Endothelial cell of umbilical vein (primary cell): ENCODE measurements around the gene PLXNA4. TPM values are rescaled to one million over a fixed set of nuclear protein-coding genes. Genes with fewer than 3 reads are reported as not detected.

Source experiments
- BruUV-seq: library from RNA; stranded (reverse); fragments of 400-500 nt; replicated peaks from 2 replicates; lab custom pipeline; 2021; lab: Mats Ljungman, UMichigan
- CTCF ChIA-PET: fragments of 300-600, 350-600 bp; sonication (Branson Sonifier 250); formaldehyde crosslinking; loops from one replicate; lab custom pipeline; 2021; ENCODE audit warnings: antibody characterized with exemption, inconsistent platforms; lab: Charles Lee
- POLR2A ChIA-PET: fragments of 300-600, 350-600 bp; sonication (Branson Sonifier 250); formaldehyde crosslinking; loops from one replicate; lab custom pipeline; 2021; ENCODE audit warnings: antibody characterized with exemption, inconsistent platforms; lab: Charles Lee
- DNase-seq: peaks from one replicate; pipeline ENCODE4 v3.0.0-alpha.2; 2011; ENCODE audit warnings: low read depth, low spot score
- FAIRE-seq: peaks from 2 replicates; lab custom pipeline; 2011; peaks lifted over from hg19 to GRCh38; lab: Jason Lieb, UNC
- H2AFZ ChIP-seq: 2 replicates; pipeline ENCODE4 v1.6.0; 2012; ENCODE audit warnings: low read depth, low read length, control low read depth, inconsistent platforms
- H3K27ac ChIP-seq: 2 replicates; pipeline ENCODE4 v1.5.1; 2011; ENCODE audit warnings: low read depth, mild to moderate bottlenecking, control low read depth, low read length, moderate library complexity; ENCODE audit not compliant: insufficient read depth
- H3K27me3 ChIP-seq, 2 experiments: 2 replicates each; pipeline versions ENCODE4 v1.6.0 to v1.6.1; 2011; ENCODE audit warnings: low read length in 2 of 2, mixed read lengths in 1 of 2; ENCODE audit not compliant: control insufficient read depth in 2 of 2, insufficient read depth in 2 of 2
- H3K36me3 ChIP-seq, 2 experiments: 2 replicates in 1 of 2; 3 replicates in 1 of 2; pipeline ENCODE4 v1.5.1; 2011; ENCODE audit warnings: low read length in 2 of 2, mild to moderate bottlenecking in 1 of 2, moderate library complexity in 1 of 2; ENCODE audit not compliant: control insufficient read depth in 2 of 2, insufficient read depth in 2 of 2; ENCODE audit errors: extremely low read depth in 1 of 2
- H3K4me1 ChIP-seq: 3 replicates; pipeline ENCODE4 v1.5.1; 2011; ENCODE audit warnings: mild to moderate bottlenecking, low read length; ENCODE audit not compliant: control insufficient read depth, insufficient read depth; ENCODE audit errors: extremely low read depth
- H3K4me2 ChIP-seq: 2 replicates; pipeline ENCODE4 v1.6.1; 2011; ENCODE audit warnings: low read length, control low read depth, mixed read lengths; ENCODE audit not compliant: insufficient read depth
- H3K4me3 ChIP-seq, 3 experiments: fragments of 200-600 bp in 1 of 3; sonication (generic), shearing (Covaris generic) in 1 of 3; replicated peaks in 1 of 3; 2 replicates each; pipeline ENCODE4 v1.5.1; 2011 to 2016; ENCODE audit warnings: control low read depth in 3 of 3, low read length in 3 of 3, mild to moderate bottlenecking in 2 of 3, inconsistent platforms in 1 of 3, low read depth in 1 of 3, moderate library complexity in 1 of 3; ENCODE audit not compliant: insufficient read depth in 1 of 3
- H3K79me2 ChIP-seq: 2 replicates; pipeline ENCODE4 v1.6.0; 2012; ENCODE audit warnings: low read length, inconsistent platforms; ENCODE audit not compliant: control insufficient read depth, insufficient read depth
- H3K9ac ChIP-seq: replicated peaks from 2 replicates; pipeline ENCODE3; 2011; ENCODE audit warnings: low read length, control low read depth; ENCODE audit not compliant: insufficient read depth; ENCODE audit errors: extremely low read depth
- H3K9me1 ChIP-seq: replicated peaks from 3 replicates; pipeline ENCODE4 v1.6.0; 2011; ENCODE audit warnings: mild to moderate bottlenecking, low read length; ENCODE audit not compliant: control insufficient read depth, insufficient read depth; ENCODE audit errors: extremely low read depth
- H3K9me3 ChIP-seq: replicated peaks from 2 replicates; pipeline ENCODE4 v1.5.1; 2012; ENCODE audit warnings: low read length, inconsistent platforms; ENCODE audit not compliant: control insufficient read depth, insufficient read depth
- H4K20me1 ChIP-seq: replicated peaks from 2 replicates; pipeline ENCODE3; 2011; ENCODE audit warnings: mild to moderate bottlenecking, low read length; ENCODE audit not compliant: control insufficient read depth, insufficient read depth; ENCODE audit errors: extremely low read depth
- CTCF ChIP-seq, 2 donors: IDR thresholded peaks; 1 replicate in 1 of 2; 2 replicates in 1 of 2; pipeline ENCODE4 v1.5.1; 2011; ENCODE audit warnings: low read length in 2 of 2, mild to moderate bottlenecking in 2 of 2, moderate library complexity in 2 of 2, control low read depth in 1 of 2, inconsistent platforms in 1 of 2, low read depth in 1 of 2; ENCODE audit not compliant: insufficient read depth in 1 of 2; ENCODE audit errors: extremely low read depth in 1 of 2
- EZH2 ChIP-seq: IDR thresholded peaks from 2 replicates; pipeline ENCODE4 v1.6.1; 2012; ENCODE audit warnings: borderline replicate concordance, low read depth, mild to moderate bottlenecking, moderate library complexity, low read length, inconsistent platforms; ENCODE audit not compliant: severe bottlenecking
- FOS ChIP-seq: IDR thresholded peaks from 2 replicates; pipeline ENCODE4 v1.6.1; 2011; ENCODE audit warnings: mild to moderate bottlenecking, low read length, moderate library complexity, borderline replicate concordance; ENCODE audit not compliant: insufficient read depth
- GATA2 ChIP-seq: IDR thresholded peaks from 2 replicates; pipeline ENCODE4 v1.7.0; 2011; ENCODE audit warnings: low read depth, mild to moderate bottlenecking, moderate library complexity, mixed read lengths, low read length; ENCODE audit not compliant: insufficient read length, insufficient read depth
- JUN ChIP-seq: IDR thresholded peaks from 2 replicates; pipeline ENCODE4 v1.6.1; 2011; ENCODE audit warnings: borderline replicate concordance, low read depth; ENCODE audit not compliant: insufficient read length, insufficient read depth
- MYC ChIP-seq: IDR thresholded peaks from one replicate; pipeline ENCODE4 v1.6.1; 2011; ENCODE audit warnings: mild to moderate bottlenecking, low read depth, low read length
- POLR2A ChIP-seq: IDR thresholded peaks from 2 replicates; pipeline ENCODE4 v1.6.1; 2012; ENCODE audit warnings: low read depth, mild to moderate bottlenecking, control low read depth, low read length
- POLR2AphosphoS5 ChIP-seq: IDR thresholded peaks from 2 replicates; pipeline ENCODE4 v1.6.1; 2012; ENCODE audit warnings: low read depth, mild to moderate bottlenecking, control low read depth, low read length, moderate library complexity; ENCODE audit not compliant: insufficient read depth
- dilution Hi-C: fragments of 300-500 bp; cut with MboI; formaldehyde crosslinking; loops from one replicate; pipeline ENCODE4 v1.15.0; 2019; ENCODE audit warnings: low sequenced_read_pairs; ENCODE audit not compliant: extremely low pct_ligation_motif_present
- intact Hi-C: fragments of 100-400 bp; cut with micrococcal nuclease; formaldehyde crosslinking; loops from one replicate; pipeline ENCODE4 v1.10.0; 2022
- polyA plus RNA-seq, 4 experiments: library from polyadenylated mRNA; depleted of rRNA in 3 of 4; stranded (reverse) in 3 of 4; unstranded in 1 of 4; fragments of >200 nt; gene quantifications; 2 replicates each; pipeline versions ENCODE4 v1.2.1 to v1.2.3, GENCODE V29; 2011 to 2012; ENCODE audit warnings: missing spikeins in 1 of 4
- total RNA-seq: library from RNA; stranded (reverse); gene quantifications from 2 replicates; pipeline ENCODE4 v1.2.3, GENCODE V29; 2021
- TF ChIP-seq, protein P1 (sequence below): IDR thresholded peaks from 2 replicates; pipeline ENCODE4 v1.6.1; 2011; ENCODE audit not compliant: insufficient read depth, insufficient read length

The PLXNA4 gene
- total and polyA plus RNA-seq, 2 donors (not counting 3 experiments of a cell fraction or from before 2014, with no cell fraction given), result 12.1 to 20.4 TPM

- Histone ChIP-seq H3K36me3 (peaks cover 0 to 2% of the 10 kb centered on the region in 2 experiments), H3K4me2 (no peak overlapping the region), H3K27ac (no peak overlapping the region), H3K9me1 (no peaks in the 10 kb centered on the region), H4K20me1 (no peaks in the 10 kb centered on the region), H3K27me3 (no peaks in the 10 kb centered on the region), H3K79me2 (no peaks in the 10 kb centered on the region), H3K4me1 (peaks cover 18% of the 10 kb centered on the region), H3K4me3 (no peak overlapping the region), H2AFZ (no peak overlapping the region), H3K9ac (no peak overlapping the region), H3K9me3 (no peaks in the 10 kb centered on the region)
- POLR2A ChIA-PET, result no interaction called here
- FAIRE-seq, result no peak
- intact Hi-C loops, result no loop called here
- CTCF ChIA-PET, result interaction anchor here (1.0 to 1.3 kb wide), 3 partner anchors 12 to 192 kb away, joined by 3 read pairs; no protein-coding TSS in a partner anchor
- TF ChIP-seq JUN, result no peak
- dilution Hi-C loops, result no loop called here
- BruUV-seq, result no TSS peak
- DNase-seq, result no peak
These were observed 187.6 kb downstream of the PLXNA4 start for GRCh38 chr7:132388688-132389087.

DNA sequence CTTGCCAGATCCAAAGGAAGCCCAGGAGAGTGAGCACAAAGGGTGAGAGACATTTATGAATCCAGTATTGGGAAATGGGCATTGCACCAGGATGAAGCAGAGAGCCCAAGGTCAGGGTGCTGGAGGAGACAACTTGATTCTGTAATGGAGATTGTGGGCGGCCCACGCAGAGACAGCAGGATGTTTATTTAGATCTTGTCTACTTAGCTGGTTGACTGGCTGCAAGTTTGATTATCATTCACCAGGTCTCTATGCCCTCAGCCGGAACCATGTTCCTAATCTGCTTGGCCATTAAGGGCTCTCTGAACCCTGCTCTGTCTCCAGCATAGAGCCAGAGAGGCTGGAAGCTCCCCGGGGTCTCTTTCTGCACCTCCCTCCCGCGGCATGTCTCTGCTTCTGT, 188.7 kb downstream of the PLXNA4 start:
- Histone ChIP-seq H3K4me3 (no peak overlapping the region), H2AFZ (no peak overlapping the region), H3K4me2 (no peak overlapping the region), H3K27ac (no peak overlapping the region), H3K9ac (no peak overlapping the region), H4K20me1 (no peaks in the 10 kb centered on the region), H3K4me1 (peaks cover 18% of the 10 kb centered on the region), H3K36me3 (peaks cover 0 to 2% of the 10 kb centered on the region in 2 experiments), H3K79me2 (no peaks in the 10 kb centered on the region), H3K9me1 (no peaks in the 10 kb centered on the region), H3K9me3 (no peaks in the 10 kb centered on the region), H3K27me3 (no peaks in the 10 kb centered on the region)
- TF ChIP-seq MYC, result no peak
- TF ChIP-seq, protein P1, sequence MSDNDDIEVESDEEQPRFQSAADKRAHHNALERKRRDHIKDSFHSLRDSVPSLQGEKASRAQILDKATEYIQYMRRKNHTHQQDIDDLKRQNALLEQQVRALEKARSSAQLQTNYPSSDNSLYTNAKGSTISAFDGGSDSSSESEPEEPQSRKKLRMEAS, result no peak
- no peak for TF ChIP-seq FOS
- no peak for TF ChIP-seq GATA2
- TF ChIP-seq POLR2AphosphoS5, result no peak
- no peak for TF ChIP-seq POLR2A
- no peak for TF ChIP-seq EZH2
- TF ChIP-seq CTCF (IDR thresholded peaks at IDR 0.05; ENCODE audit: extremely low read depth in 1 of 2, insufficient read depth in 1 of 2, low read depth in 1 of 2, low read length in 2 of 2), result no peak
- TF ChIP-seq JUN, result no peak
- ChIA-PET CTCF (no interaction called here), POLR2A (no interaction called here)
- BruUV-seq, result no TSS peak
- dilution Hi-C loops (no loop called here), intact Hi-C loops (loop anchor here (2.0 kb wide), 3 partner anchors 31 to 113 kb away; no protein-coding TSS in a partner anchor)
- DNase-seq (no peak), FAIRE-seq (no peak)
